ENCODE data around the gene PEPD. TPM values are rescaled to one million over a fixed set of nuclear protein-coding genes. Genes with fewer than 3 reads are reported as not detected.
A peak's percentile ranks its signal among the peaks of the same experiment; 100 is the strongest.

The PEPD gene
- total and polyA plus RNA-seq, 4 donors: 37.3 to 211 (median 117) TPM

DNA sequence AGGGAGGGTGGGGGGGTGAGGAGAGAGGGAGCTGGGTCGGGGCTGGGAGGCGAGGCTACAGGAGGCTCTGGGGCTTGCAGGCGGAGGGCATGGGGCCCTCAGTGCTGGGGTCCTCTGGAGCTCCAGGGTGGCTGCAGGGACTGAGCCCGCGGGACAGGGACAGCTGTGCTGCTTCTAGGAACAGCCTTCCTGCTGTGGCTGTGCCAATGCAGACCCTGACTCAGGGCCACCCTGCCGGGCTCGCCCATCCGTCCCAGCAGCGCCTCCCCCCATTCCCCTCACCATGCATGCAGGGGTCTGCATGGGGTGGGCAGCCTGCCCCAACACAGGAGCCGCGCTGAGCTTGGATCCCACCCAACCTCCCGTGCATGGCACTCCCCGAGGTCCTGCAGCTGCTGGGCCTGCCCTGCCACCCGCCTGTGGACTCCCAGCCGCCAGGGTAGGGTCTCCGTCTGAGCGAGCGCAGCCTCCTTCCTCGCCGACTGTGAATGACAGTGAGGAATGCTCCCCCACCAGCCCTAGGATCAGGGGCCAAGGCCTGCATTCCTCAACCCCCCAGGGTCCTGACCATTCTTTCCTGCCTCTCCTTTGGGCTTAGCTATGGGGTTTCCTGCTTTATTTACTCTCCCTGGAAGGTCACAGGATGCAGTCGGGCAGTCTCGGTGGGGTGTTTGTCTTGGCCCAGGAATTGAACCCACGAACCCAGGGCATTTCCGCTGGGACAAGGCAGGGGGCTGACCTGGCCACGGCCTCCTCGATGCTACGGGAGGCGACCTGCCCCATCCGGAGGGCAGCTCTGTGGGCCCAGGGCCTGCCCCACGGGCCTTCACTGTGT is 124.7 kb downstream of the PEPD start:
- Histone ChIP-seq H3K4me3 (ENCODE audit: low read depth in 1 of 3, low read length in 3 of 3) (no peak overlapping the region), H3K4me1 (ENCODE audit: control insufficient read depth in 4 of 4, insufficient read depth in 4 of 4, low read length in 3 of 4) (peaks cover 65 to 98% (median 84%) of the 10 kb centered on the region in 4 donors), H3K27ac (ENCODE audit: low read depth in 1 of 2, low read length in 2 of 2) (peak overlapping the region; percentile 65 to 98), H3K9me3 (ENCODE audit: control insufficient read depth in 4 of 4, low read length in 3 of 4) (no peaks in the 10 kb centered on the region), H3K27me3 (ENCODE audit: control insufficient read depth in 4 of 4, insufficient read depth in 4 of 4, low read length in 3 of 4) (no peaks in the 10 kb centered on the region), H3K36me3 (ENCODE audit: control insufficient read depth in 4 of 4, insufficient read depth in 3 of 4, low read depth in 1 of 4, low read length in 3 of 4) (no peaks in the 10 kb centered on the region), H3K9ac (ENCODE audit: low read depth in 1 of 2, low read length in 2 of 2) (peak overlapping the region in 1 of 2 donors; percentile 6)
- TF ChIP-seq RXRA (IDR thresholded peaks at IDR 0.05) (peak; percentile 95 to 96), NR2F2 (IDR thresholded peaks at IDR 0.05) (peak; percentile 99), HNF4A (conservative IDR thresholded peaks at IDR 0.05) (peak; percentile 91 to 93), JUND (IDR thresholded peaks at IDR 0.05) (peak in 1 of 2 donors; percentile 22), FOXA2 (IDR thresholded peaks at IDR 0.05) (peak; percentile 93), EGR1 (IDR thresholded peaks at IDR 0.05; ENCODE audit: low read depth in 2 of 2) (no peak), RAD21 (IDR thresholded peaks at IDR 0.05) (peak; percentile 41 to 67), GABPA (IDR thresholded peaks at IDR 0.05 in 1 of 2, conservative IDR thresholded peaks at IDR 0.05 in 1 of 2) (peak in 1 of 2 donors; percentile 74), FOXA1 (IDR thresholded peaks at IDR 0.05) (peak; percentile 93), TAF1 (conservative IDR thresholded peaks at IDR 0.05) (no peak), HNF4G (IDR thresholded peaks at IDR 0.05) (peak; percentile 69), SP1 (IDR thresholded peaks at IDR 0.05) (peak; percentile 96), YY1 (IDR thresholded peaks at IDR 0.05) (peak; percentile 44)
- TF ChIP-seq, protein P1, sequence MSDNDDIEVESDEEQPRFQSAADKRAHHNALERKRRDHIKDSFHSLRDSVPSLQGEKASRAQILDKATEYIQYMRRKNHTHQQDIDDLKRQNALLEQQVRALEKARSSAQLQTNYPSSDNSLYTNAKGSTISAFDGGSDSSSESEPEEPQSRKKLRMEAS (IDR thresholded peaks at IDR 0.05): peak; percentile 68
- TF ChIP-seq, protein P2, sequence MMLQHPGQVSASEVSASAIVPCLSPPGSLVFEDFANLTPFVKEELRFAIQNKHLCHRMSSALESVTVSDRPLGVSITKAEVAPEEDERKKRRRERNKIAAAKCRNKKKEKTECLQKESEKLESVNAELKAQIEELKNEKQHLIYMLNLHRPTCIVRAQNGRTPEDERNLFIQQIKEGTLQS (IDR thresholded peaks at IDR 0.05): no peak
- TF ChIP-seq, protein P3, sequence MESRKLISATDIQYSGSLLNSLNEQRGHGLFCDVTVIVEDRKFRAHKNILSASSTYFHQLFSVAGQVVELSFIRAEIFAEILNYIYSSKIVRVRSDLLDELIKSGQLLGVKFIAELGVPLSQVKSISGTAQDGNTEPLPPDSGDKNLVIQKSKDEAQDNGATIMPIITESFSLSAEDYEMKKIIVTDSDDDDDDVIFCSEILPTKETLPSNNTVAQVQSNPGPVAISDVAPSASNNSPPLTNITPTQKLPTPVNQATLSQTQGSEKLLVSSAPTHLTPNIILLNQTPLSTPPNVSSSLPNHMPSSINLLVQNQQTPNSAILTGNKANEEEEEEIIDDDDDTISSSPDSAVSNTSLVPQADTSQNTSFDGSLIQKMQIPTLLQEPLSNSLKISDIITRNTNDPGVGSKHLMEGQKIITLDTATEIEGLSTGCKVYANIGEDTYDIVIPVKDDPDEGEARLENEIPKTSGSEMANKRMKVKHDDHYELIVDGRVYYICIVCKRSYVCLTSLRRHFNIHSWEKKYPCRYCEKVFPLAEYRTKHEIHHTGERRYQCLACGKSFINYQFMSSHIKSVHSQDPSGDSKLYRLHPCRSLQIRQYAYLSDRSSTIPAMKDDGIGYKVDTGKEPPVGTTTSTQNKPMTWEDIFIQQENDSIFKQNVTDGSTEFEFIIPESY (IDR thresholded peaks at IDR 0.05): peak; percentile 65
- TF ChIP-seq, protein P4, sequence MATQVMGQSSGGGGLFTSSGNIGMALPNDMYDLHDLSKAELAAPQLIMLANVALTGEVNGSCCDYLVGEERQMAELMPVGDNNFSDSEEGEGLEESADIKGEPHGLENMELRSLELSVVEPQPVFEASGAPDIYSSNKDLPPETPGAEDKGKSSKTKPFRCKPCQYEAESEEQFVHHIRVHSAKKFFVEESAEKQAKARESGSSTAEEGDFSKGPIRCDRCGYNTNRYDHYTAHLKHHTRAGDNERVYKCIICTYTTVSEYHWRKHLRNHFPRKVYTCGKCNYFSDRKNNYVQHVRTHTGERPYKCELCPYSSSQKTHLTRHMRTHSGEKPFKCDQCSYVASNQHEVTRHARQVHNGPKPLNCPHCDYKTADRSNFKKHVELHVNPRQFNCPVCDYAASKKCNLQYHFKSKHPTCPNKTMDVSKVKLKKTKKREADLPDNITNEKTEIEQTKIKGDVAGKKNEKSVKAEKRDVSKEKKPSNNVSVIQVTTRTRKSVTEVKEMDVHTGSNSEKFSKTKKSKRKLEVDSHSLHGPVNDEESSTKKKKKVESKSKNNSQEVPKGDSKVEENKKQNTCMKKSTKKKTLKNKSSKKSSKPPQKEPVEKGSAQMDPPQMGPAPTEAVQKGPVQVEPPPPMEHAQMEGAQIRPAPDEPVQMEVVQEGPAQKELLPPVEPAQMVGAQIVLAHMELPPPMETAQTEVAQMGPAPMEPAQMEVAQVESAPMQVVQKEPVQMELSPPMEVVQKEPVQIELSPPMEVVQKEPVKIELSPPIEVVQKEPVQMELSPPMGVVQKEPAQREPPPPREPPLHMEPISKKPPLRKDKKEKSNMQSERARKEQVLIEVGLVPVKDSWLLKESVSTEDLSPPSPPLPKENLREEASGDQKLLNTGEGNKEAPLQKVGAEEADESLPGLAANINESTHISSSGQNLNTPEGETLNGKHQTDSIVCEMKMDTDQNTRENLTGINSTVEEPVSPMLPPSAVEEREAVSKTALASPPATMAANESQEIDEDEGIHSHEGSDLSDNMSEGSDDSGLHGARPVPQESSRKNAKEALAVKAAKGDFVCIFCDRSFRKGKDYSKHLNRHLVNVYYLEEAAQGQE (IDR thresholded peaks at IDR 0.05): peak; percentile 56
- TF ChIP-seq, protein P5, sequence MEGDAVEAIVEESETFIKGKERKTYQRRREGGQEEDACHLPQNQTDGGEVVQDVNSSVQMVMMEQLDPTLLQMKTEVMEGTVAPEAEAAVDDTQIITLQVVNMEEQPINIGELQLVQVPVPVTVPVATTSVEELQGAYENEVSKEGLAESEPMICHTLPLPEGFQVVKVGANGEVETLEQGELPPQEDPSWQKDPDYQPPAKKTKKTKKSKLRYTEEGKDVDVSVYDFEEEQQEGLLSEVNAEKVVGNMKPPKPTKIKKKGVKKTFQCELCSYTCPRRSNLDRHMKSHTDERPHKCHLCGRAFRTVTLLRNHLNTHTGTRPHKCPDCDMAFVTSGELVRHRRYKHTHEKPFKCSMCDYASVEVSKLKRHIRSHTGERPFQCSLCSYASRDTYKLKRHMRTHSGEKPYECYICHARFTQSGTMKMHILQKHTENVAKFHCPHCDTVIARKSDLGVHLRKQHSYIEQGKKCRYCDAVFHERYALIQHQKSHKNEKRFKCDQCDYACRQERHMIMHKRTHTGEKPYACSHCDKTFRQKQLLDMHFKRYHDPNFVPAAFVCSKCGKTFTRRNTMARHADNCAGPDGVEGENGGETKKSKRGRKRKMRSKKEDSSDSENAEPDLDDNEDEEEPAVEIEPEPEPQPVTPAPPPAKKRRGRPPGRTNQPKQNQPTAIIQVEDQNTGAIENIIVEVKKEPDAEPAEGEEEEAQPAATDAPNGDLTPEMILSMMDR (IDR thresholded peaks at IDR 0.05; ENCODE audit: low read depth, low read length, missing input control): peak; percentile 15
- 46% methylated on average over 30 of the region's 30 CpGs for WGBS
- DNase-seq (ENCODE audit: low spot score): peak; percentile 55

Data from liver (tissue), 9 donors.